ENCODE results near the gene ARSI. TPM values are rescaled to one million over a fixed set of nuclear protein-coding genes. Genes with fewer than 3 reads are reported as not detected.

ARSI gene
- total RNA-seq (6.8 TPM), polyA plus RNA-seq (ENCODE audit: insufficient read depth in 1 of 8, insufficient read length in 8 of 8, low replicate concordance in 1 of 8) (10 to 100 TPM in 3 of 8 donors, 1 to 10 TPM in 5; 6.3 to 11.7 (median 9.5) TPM)
- long read RNA-seq, donor 1, partial matches to known transcripts, result 0 of 2 reads
- long read RNA-seq, donor 1, other reads (novel, unspliced or antisense), result 0 of 2 reads
- long read RNA-seq, donor 2, result 0 reads
- long read RNA-seq, donor 3, partial matches to known transcripts, result 55 of 61 reads
- long read RNA-seq, donor 3, other reads (novel, unspliced or antisense), result 0 of 61 reads
- long read RNA-seq, donor 4, partial matches to known transcripts, result 20 of 27 reads
- long read RNA-seq, donor 4, other reads (novel, unspliced or antisense), result 0 of 27 reads
- long read RNA-seq, donor 5, transcript ARSI-201 (2 exons, 3,161 nt), result major isoform, 11 of 125 reads
- long read RNA-seq, donor 5, partial matches to known transcripts, result 113 of 125 reads
- long read RNA-seq, donor 5, other reads (novel, unspliced or antisense), result 0 of 125 reads
- long read RNA-seq, donor 6, partial matches to known transcripts, result 0 of 3 reads
- long read RNA-seq, donor 6, other reads (novel, unspliced or antisense), result 0 of 3 reads
- long read RNA-seq, donor 7, transcript ARSI-201 (2 exons, 3,161 nt), result major isoform, 6 of 8 reads
- long read RNA-seq, donor 7, partial matches to known transcripts, result 0 of 8 reads
- long read RNA-seq, donor 7, other reads (novel, unspliced or antisense), result 0 of 8 reads
- long read RNA-seq, donor 8, partial matches to known transcripts, result 0 of 1 reads
- long read RNA-seq, donor 8, other reads (novel, unspliced or antisense), result 0 of 1 reads
- long read RNA-seq, donor 9, partial matches to known transcripts, result 0 of 1 reads
- long read RNA-seq, donor 9, other reads (novel, unspliced or antisense), result 0 of 1 reads
- long read RNA-seq, donor 10, partial matches to known transcripts, result 0 of 2 reads
- long read RNA-seq, donor 10, other reads (novel, unspliced or antisense), result 0 of 2 reads
- long read RNA-seq, donor 11, partial matches to known transcripts, result 0 of 5 reads
- long read RNA-seq, donor 11, other reads (novel, unspliced or antisense), result 0 of 5 reads

DNA sequence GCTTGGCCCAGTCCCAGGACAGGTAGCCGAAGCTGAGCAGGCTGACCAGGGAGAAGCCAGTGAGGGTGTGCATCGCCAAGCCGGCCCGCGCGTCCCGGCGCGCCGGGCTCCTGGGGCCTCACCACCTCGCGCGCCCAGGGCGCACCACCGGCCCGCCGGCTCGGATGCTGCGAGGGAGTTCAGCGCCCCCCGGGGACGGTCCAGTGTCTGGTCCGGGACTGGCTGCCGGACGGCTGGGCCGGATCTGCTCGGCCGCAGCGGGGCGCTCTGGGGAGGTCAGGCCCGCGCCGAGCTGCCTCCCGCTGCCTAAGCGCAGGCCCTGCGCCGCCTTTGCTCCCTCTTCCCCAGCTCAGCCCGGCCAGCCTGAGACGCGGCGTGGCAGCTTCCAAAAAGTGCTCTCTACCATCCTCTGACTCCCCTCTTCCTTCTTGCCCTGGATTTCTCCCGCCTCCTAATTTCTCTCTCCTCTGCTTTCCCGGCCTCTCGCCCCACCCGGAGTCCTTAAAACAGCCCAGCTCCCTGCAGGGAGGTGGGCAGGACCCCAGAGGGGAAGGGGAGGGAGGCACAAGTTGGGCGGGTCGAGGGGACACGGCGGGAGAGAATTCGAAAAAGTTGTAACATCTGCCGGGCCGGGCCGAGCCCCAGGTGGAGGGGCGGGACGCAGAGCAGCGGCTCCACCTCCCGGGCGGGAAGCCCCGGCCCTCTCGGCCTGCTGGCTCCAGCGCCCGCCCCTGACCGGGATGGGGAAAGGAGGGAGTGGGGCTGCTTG, at the start of gene ARSI:
Gene ARSI (minus strand): TSS at position 605 of the 769 bp plus-strand sequence. CDS start 532 bp downstream, at position 73.
- H3K27me3 ChIP-seq (ENCODE audit: control insufficient read depth, insufficient read depth, low read length), result peaks cover 14% of the 10 kb centered on the region
- peak within 1 kb of the TSS; percentile 41 for H3K4me3 ChIP-seq (ENCODE audit: low read length)
- H3K4me1 ChIP-seq (ENCODE audit: control insufficient read depth, insufficient read depth, low read length), result peaks cover 40% of the 10 kb centered on the region
- H3K27ac ChIP-seq (ENCODE audit: low read length), result peak within 1 kb of the TSS; percentile 92
- DNase-seq, result peak; percentile 92
- H3K9me3 ChIP-seq (replicated peaks; ENCODE audit: control insufficient read depth, low read depth, low read length), result no peaks in the 10 kb centered on the region
- H3K36me3 ChIP-seq (ENCODE audit: control insufficient read depth, insufficient read depth, low read length), result peaks cover 3% of the 10 kb centered on the region
- under 1% methylated on average over 57 of the region's 63 CpGs for WGBS (ENCODE audit: insufficient coverage)

DNA sequence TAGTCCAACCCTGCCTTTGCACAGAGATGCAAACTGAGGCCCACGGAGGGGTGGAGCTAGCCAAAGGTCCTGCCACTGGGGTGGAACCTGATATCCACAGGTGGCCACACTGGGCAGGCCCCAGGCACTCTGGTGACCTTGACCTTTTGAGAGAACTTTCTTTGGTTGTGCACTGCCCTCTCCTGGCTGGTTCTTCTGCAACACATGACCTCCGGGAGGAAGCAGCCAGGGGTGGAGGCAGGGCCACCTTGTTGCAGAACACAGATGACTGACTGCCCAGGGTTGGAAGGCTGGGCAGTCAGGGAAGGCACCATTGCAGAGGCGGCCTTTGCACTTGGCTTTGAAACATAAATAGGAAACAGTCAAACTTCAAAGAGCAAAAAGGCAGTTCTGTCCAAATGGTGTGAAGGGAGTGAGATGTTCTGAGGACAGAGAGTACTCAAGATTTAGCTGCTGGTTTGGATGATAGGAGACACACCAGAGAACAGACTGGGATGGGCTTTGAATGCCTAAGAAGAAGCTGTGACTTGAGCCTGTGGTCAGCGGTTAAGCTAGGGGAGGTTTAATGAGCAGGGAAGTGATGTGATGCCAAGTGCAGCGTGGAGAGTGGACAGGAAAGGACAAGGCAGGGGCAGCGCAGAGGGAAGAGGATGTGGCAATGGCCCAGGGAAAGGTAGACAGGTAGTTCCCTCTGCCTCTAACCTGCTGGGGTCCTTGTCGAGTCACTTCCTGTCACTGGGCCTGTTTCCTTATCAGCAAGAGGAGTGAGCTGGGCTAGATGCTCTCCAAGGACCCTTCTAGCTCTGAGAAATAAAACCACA, 48.0 kb upstream of the ARSI start:
- no peaks in the 10 kb centered on the region for H3K4me1 ChIP-seq (ENCODE audit: control insufficient read depth, insufficient read depth, low read length)
- H3K4me3 ChIP-seq (ENCODE audit: low read length), result no peak overlapping the region
- H3K36me3 ChIP-seq (ENCODE audit: control insufficient read depth, insufficient read depth, low read length), result no peaks in the 10 kb centered on the region
- H3K27me3 ChIP-seq (ENCODE audit: control insufficient read depth, insufficient read depth, low read length), result peaks cover 3% of the 10 kb centered on the region
- peak; percentile 68 for DNase-seq
- no peaks in the 10 kb centered on the region for H3K9me3 ChIP-seq (replicated peaks; ENCODE audit: control insufficient read depth, low read depth, low read length)
- 29% methylated on average over 5 of the region's 7 CpGs for WGBS (ENCODE audit: insufficient coverage)
- no peak overlapping the region for H3K27ac ChIP-seq (ENCODE audit: low read length)

DNA sequence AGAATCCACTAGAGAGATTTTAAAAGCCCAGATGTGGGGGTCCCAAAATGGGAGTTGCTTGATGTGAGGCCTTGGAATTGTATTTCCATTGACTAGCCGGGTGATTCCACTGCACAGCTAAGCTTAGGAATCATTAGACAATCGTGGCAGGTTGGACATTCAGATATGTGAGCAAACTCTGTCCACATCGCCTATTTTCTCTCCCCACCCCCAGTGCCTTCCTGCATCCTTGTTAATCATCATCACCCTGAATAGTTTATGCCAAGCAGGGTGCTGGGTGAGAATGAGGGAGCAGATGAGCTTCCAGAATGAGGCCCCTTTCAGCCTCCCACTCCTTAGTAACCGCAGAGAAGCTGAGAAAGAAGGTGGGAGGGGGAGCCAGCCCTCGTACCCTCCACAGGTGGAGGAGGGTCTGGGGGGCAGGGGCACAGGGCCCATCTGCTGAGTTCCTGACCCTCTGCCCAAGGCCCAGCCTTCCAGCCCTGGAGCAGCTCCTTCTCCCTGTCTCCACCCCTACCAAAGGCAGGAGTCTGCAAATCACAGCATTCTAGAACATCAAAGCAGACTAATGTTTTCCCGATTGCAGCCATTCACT, 47.1 kb upstream of the ARSI start:
- 78% methylated on average over 3 of the region's 6 CpGs for WGBS (ENCODE audit: insufficient coverage)
- Histone ChIP-seq H3K27ac (ENCODE audit: low read length) (no peak overlapping the region), H3K9me3 (replicated peaks; ENCODE audit: control insufficient read depth, low read depth, low read length) (no peaks in the 10 kb centered on the region), H3K4me1 (ENCODE audit: control insufficient read depth, insufficient read depth, low read length) (no peaks in the 10 kb centered on the region), H3K4me3 (ENCODE audit: low read length) (no peak overlapping the region), H3K27me3 (ENCODE audit: control insufficient read depth, insufficient read depth, low read length) (peaks cover 3% of the 10 kb centered on the region), H3K36me3 (ENCODE audit: control insufficient read depth, insufficient read depth, low read length) (no peaks in the 10 kb centered on the region)
- no peak for DNase-seq

DNA sequence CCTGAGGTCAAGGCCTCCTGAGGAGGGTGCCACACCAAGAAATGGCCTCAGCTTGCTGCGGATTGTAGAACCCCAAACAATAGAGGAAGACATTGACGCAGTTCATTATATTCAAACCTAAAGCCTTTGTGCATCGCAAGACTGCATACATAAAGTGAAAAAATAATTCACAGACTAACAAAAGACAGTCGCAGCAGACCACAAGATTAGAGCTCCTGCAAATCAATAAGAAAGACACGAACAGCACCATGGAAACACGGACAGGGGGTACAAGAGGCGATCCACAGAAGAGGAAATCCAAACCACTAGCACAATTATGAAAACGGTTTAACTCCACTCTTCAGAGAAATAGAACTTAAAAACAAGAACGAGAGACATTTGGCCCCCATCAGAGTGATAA, 44.7 kb upstream of the ARSI start:
- H3K36me3 ChIP-seq (ENCODE audit: control insufficient read depth, insufficient read depth, low read length), result no peaks in the 10 kb centered on the region
- no peaks in the 10 kb centered on the region for H3K27me3 ChIP-seq (ENCODE audit: control insufficient read depth, insufficient read depth, low read length)
- H3K9me3 ChIP-seq (replicated peaks; ENCODE audit: control insufficient read depth, low read depth, low read length), result no peaks in the 10 kb centered on the region
- H3K4me1 ChIP-seq (ENCODE audit: control insufficient read depth, insufficient read depth, low read length), result no peaks in the 10 kb centered on the region
- no peak overlapping the region for H3K4me3 ChIP-seq (ENCODE audit: low read length)
- no peak for DNase-seq
- H3K27ac ChIP-seq (ENCODE audit: low read length), result no peak overlapping the region
- WGBS (ENCODE audit: insufficient coverage), result 70% methylated on average over 7 of the region's 9 CpGs

DNA sequence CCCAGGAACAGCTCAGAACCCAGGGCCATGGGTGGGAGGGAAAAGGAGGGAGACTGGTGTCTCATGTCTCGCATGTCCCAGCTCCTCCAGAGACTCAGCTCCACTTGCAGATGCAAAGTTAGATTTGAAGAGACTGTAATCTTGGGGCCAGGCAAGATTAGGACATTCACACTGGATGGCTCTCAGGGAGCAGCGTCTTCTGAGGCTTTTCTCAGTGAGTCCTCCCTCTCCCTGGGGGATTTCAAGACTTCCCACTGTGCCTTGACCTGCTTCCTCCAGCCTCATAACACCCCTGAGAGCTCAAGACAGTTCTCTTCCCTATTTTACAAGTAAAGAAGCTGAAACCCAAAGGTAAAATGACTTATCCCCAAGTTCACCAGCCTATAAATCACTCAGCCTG, 44.3 kb upstream of the ARSI start:
- Histone ChIP-seq H3K36me3 (ENCODE audit: control insufficient read depth, insufficient read depth, low read length) (no peaks in the 10 kb centered on the region), H3K27me3 (ENCODE audit: control insufficient read depth, insufficient read depth, low read length) (no peaks in the 10 kb centered on the region), H3K4me3 (ENCODE audit: low read length) (no peak overlapping the region), H3K9me3 (replicated peaks; ENCODE audit: control insufficient read depth, low read depth, low read length) (no peaks in the 10 kb centered on the region), H3K27ac (ENCODE audit: low read length) (no peak overlapping the region), H3K4me1 (ENCODE audit: control insufficient read depth, insufficient read depth, low read length) (no peaks in the 10 kb centered on the region)
- 83% methylated on average over 2 of the region's 2 CpGs for WGBS (ENCODE audit: insufficient coverage)
- DNase-seq, result no peak

DNA sequence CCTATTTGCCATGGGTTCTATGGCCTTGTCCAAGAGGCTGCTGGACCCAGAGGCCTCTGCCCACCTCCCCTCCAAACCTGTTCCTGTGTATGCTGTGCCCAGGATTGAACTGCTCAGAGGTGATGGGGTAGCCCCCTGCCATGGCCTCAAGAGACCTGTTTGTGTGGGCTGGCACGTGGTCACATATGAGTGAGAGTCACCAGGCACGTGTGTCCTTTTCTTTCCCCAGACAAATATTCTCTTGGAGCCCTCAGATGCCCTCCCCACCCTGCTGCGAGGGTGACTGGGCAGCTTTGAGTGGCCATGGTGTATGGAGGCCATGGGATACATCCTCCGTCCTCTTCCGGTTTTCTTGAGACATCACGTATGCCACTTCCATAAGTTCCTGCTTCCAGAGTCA, 43.9 kb upstream of the ARSI start:
- Histone ChIP-seq H3K4me1 (ENCODE audit: control insufficient read depth, insufficient read depth, low read length) (no peaks in the 10 kb centered on the region), H3K27me3 (ENCODE audit: control insufficient read depth, insufficient read depth, low read length) (no peaks in the 10 kb centered on the region), H3K36me3 (ENCODE audit: control insufficient read depth, insufficient read depth, low read length) (no peaks in the 10 kb centered on the region), H3K27ac (ENCODE audit: low read length) (no peak overlapping the region), H3K9me3 (replicated peaks; ENCODE audit: control insufficient read depth, low read depth, low read length) (no peaks in the 10 kb centered on the region), H3K4me3 (ENCODE audit: low read length) (no peak overlapping the region)
- 96% methylated on average over 4 of the region's 6 CpGs for WGBS (ENCODE audit: insufficient coverage)
- no peak for DNase-seq

DNA sequence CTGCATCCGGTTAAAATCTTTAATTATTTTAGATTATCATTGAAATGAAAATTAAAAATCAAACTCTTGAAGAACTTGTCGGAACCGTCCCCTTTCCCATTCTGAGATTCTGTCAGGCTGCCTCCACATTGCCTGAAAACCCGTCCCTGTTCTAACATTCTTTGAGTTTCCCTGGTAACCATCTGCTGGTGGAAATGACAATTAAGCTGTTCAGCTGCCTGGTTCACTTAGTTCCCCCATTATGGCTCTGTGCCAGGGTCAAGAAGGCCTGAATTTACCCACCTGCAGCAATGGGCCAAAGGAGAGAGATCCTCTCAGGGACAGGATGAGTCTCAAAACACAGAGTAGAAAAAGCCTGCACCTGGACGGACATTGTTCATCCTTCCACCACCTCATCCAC, 43.0 kb upstream of the ARSI start:
- Histone ChIP-seq H3K9me3 (replicated peaks; ENCODE audit: control insufficient read depth, low read depth, low read length) (no peaks in the 10 kb centered on the region), H3K36me3 (ENCODE audit: control insufficient read depth, insufficient read depth, low read length) (no peaks in the 10 kb centered on the region), H3K4me3 (ENCODE audit: low read length) (no peak overlapping the region), H3K27ac (ENCODE audit: low read length) (no peak overlapping the region), H3K4me1 (ENCODE audit: control insufficient read depth, insufficient read depth, low read length) (no peaks in the 10 kb centered on the region), H3K27me3 (ENCODE audit: control insufficient read depth, insufficient read depth, low read length) (no peaks in the 10 kb centered on the region)
- no peak for DNase-seq
- WGBS (ENCODE audit: insufficient coverage), result 83% methylated on average over 3 of the region's 5 CpGs

DNA sequence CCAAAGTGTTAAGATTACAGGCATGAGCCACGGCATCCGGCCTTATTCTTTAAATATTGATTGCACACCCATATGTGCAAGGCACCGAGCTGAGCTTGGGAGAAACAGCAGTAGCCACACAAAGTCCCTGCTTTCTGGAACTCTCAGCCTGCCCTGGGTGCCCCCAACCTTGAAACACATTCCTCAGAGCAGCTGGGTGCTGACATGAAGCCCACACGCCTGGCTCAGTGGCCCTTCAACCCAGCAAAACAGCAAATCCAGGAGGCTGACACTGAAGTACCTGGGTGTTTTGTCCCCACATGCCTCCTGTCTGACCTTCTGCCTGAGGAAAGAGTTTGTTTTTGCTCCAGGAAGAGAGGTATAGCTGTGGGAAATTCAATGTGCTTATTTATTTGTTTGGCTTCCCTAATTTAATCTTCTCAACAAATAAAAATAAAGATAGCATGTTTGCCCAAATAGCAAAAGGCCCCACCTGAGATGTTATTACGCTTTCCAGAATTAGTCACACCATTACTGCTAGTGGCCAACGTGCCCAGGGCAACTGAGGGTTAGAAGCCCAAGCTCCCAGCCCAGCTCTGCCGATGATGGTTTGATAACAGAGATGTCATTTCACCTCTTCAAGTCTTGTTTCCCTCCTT, 41.4 kb upstream of the ARSI start:
- no peaks in the 10 kb centered on the region for H3K27me3 ChIP-seq (ENCODE audit: control insufficient read depth, insufficient read depth, low read length)
- H3K36me3 ChIP-seq (ENCODE audit: control insufficient read depth, insufficient read depth, low read length), result no peaks in the 10 kb centered on the region
- no peaks in the 10 kb centered on the region for H3K9me3 ChIP-seq (replicated peaks; ENCODE audit: control insufficient read depth, low read depth, low read length)
- peaks cover 10% of the 10 kb centered on the region for H3K4me1 ChIP-seq (ENCODE audit: control insufficient read depth, insufficient read depth, low read length)
- no peak overlapping the region for H3K27ac ChIP-seq (ENCODE audit: low read length)
- DNase-seq, result no peak
- 56% methylated on average over 5 of the region's 7 CpGs for WGBS (ENCODE audit: insufficient coverage)
- no peak overlapping the region for H3K4me3 ChIP-seq (ENCODE audit: low read length)

Measured in muscle of leg (tissue), 16 donors.